ENCODE results near the gene MAPK11.
A peak's percentile ranks its signal among the peaks of the same experiment; 100 is the strongest.

Gene MAPK11

GRCh38 chr22:50260434-50260800 lies 9.8 kb downstream of the MAPK11 start:
- DNase-seq: no peak

DNA sequence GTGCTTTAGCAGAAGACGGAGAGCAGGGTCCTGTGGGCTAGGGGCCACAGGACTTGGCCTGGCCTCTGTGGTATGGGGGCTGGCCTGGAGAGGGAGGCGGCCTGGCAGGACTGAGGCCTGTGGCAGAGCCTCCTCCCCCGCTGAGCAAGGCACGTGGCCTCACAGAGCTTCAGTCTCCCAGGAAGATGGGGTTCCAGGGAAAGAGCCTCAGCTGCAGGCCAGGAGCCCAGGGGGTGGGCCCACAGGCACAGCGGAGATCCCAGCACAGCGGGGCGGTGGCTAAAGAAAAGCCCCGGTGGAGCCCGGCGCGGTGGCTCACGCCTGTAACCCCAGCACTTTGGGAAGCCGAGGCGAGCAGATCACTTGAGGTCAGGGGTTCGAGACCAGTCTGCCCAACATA lies 10.9 kb downstream of the MAPK11 start:
- no peak for DNase-seq

- no peak for DNase-seq
Observed at GRCh38 chr22:50258361-50259292, 11.6 kb downstream of the MAPK11 start.

DNA sequence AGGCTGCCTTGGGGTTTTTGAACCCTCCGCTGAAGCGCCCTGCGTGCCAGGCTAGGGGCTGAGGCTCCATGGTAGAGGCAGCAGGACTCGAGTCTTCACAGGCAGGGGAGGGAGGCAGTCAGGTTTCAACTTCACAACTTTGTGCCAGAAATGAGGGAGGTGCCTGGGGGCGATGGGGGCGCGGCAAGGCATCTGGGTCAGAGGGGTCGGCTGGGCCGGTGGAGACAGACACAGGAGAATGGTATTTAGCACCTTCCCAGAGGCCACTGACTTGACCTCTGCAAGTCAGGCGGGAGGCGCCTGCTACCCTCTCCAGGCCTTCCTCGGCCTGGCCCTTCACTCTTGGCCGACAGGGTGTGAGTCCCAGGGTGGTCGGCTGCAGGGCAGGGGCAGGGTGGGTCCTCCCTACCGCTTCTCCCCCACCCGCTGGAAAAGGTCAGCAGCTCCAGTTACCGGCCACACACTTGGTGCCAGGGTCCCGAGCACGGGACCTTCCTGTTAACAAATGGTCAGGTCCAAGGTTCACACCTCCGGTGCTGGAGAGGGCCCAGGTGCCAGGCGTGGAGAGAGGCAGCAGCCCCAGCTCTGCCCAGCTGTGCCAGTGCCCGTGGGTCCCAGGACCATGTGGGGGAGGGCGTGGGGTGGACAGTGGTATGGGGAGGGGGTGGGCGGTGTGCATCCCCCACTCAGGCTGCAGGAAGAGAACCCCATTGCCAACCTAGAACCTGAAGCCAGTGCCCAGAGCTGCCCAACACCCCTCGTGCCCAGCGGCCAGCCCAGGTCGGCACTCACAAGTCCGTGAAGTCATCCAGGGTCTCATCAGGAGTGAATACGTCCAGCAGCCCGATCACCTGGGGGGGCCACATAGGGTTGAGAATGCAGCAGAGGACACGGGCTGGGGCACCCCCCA lies 12.5 kb downstream of the MAPK11 start:
- no peak for DNase-seq

DNA sequence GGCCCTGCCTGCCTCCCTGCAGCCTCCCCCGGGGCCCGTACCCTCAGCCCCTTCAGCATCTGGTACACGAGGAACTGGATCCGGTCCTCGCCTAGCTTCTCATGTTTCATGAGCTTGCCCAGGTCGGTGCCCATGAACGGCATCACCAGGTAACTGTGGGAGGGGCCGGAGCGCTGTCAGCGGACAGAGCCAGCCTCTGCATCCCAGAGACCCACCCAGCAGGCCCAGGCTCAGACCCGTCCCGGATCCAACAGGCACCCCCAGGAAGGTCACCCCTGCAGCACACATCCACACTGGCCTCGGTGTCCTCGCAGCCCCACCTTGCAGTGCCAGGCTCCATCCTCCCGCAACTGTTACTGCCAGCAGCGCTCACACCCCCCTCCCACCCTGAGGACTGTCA lies 13.1 kb downstream of the MAPK11 start:
- no peak for DNase-seq

GRCh38 chr22:50256258-50256862 lies 13.8 kb downstream of the MAPK11 start:
- DNase-seq: no peak

DNA sequence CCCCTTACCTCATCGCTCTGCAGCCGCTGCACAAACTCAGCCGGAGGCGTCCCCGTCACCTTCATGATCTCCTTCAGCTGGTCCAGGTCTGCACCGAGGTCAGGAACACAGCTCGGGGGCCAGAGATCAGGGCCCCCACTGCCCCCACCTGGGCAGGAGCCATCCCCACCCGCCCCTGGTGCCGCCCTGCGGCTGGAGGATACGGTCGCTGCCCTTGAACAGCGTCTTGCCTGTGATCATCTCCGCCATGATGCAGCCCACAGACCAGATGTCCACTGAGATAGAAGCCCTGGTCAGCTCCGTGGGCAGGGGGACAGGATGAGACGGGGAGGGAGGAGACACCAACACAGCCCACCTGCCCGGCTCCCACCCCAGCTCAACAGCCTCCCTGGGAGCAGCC lies 14.6 kb downstream of the MAPK11 start:
- no peak for DNase-seq

DNA sequence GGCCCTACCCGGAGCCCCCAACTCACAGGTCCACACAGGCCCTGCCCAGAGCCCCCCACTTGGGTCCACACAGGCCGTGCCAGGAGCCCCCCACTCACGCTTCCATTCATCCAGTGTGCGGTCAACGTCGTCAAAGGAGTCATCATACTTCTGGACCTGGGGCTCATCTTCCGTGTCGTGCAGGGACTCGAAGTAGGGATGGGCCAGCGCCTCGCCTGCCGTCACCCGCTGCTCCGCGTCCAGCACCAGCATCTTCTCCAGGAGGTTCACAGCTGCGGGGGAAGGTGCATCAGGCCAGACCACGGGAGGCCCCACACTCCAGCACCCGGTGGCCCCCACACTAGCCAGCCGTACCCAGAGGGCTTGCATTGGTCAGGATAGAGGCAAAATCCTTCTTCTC lies 15.1 kb downstream of the MAPK11 start:
- no peak for DNase-seq

DNA sequence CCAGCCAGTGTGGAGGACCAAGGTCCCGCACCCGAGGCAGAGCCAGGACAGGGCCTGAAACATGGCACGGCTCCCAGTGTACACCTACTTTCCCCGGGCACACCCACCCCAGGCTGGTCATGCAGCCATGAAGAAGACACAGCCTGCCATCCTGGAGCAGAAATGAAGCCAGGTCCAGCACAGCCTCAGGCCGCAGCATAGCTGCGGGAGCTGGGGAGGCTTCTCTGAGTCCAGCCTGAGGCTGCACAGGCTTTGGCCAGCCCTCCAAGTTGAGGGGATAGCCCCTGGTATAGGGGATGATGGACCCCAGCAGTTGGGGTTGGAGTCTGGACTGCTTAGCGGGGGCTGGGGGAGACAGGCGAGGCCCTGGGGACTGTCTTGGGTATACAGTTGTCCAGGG lies 16.2 kb downstream of the MAPK11 start:
- DNase-seq: no peak

DNA sequence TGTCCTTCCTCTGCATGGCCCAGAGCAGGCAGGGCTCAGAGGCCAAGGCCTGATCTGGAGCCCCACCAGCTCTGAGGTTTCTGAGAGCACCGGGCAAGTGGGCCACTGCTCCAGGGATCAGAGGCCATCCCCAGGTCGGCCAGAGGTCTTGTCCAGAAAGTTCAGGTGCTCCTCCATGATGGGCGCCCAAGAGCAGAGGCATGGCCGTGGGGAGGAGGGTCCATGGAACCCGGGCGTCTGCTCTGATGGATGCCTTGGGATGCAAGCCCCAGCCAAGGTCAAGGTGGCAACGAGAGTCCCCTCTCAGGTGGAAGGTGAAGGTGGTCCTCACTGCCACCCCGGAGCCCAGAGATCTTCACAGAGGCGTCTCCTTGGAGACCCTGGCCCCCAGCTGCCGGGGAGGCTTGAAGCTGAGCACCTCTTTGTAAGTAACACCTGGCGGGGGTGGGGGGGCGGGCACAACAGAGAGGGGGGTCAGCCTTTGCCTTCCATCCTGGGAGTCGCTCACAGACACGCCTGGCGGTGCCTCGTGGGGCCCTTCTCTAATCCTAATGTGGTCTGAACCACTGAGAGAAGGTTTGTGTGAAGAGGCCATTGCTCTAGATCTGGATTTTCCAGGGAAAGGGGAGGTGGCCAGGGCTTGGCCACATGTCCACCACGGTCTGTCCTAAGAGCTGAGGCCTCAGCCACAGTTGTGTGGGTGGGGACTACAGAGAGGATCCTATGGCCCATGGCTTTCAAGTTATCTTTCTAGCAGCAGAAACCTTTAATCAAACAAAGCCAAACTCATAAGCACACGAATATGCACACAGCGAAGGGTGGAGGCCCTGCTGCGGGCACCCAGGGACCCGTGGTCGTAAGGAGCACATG lies 16.9 kb downstream of the MAPK11 start:
- no peak for DNase-seq

GRCh38 chr22:50252082-50253045 lies 17.8 kb downstream of the MAPK11 start:
- peak; percentile 74 for DNase-seq

- DNase-seq: no peak
Observed at GRCh38 chr22:50251477-50252081, 18.6 kb downstream of the MAPK11 start.

- peak; percentile 81 for DNase-seq
Observed at GRCh38 chr22:50250555-50251476, 19.4 kb downstream of the MAPK11 start, which contains the start of gene HDAC10. Gene HDAC10 (minus strand): TSS chr22:50251265. CDS start chr22:50251032, 233 bp downstream.

GRCh38 chr22:50250249-50250554 lies 20.0 kb downstream of the MAPK11 start:
- no peak for DNase-seq

- no peak for DNase-seq
Observed at GRCh38 chr22:50249341-50250248, 20.6 kb downstream of the MAPK11 start.

DNA sequence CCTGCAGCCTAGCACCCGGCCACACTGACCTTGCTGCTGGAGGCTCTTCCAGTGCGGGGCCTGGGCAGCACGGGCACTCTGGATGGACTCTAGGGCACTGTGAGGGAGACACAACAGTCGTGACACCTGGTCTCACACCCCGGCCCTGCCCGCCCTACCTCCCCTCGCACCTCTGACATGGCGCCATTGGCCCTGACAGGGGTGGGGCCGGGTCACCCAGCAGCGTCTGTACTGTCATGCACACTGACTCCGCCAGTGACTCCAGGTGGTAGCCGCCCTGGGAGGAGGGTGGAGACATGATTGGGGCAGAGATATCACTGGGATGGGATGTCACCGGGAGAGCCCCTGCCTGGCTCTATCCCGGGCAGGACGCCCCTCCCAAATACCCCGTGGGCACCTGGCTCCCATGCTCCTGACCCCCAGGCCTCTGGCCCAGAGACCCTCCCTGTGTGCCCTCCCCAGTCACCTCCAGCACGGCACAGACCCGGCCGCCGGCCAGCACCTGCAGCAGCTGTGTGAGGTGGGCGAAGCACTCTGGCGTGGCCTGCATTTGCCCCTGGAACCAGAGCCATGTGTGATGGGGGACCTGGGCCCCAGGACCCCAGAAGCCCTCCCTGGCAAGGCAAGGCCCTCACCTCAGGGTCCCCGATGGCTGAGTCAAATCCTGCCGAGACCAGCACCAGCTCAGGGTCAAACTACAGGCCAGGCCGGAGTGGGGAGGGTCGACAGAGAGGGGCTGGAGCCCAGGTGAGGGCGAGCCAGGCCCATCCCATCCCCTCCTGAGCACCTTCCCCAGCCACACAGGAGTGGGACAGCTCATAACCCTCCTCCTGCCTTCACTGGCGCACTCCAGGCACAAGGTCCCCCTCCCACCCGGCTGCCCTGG lies 21.7 kb downstream of the MAPK11 start:
- DNase-seq: no peak

- no peak for DNase-seq
Observed at GRCh38 chr22:50247748-50248147, 22.4 kb downstream of the MAPK11 start.
